Calu3 (cell line): ENCODE data around the gene SRCIN1. TPM values are rescaled to one million over a fixed set of nuclear protein-coding genes. Genes with fewer than 3 reads are reported as not detected.

Source experiments
- BruUV-seq: library from RNA; stranded (reverse); fragments of 400-500 nt; replicated peaks from 2 replicates; lab custom pipeline; 2021; lab: Mats Ljungman, UMichigan
- CTCF ChIA-PET: fragments of 300-600 bp; sonication (Branson Sonifier 250); formaldehyde crosslinking; loops from one replicate; lab custom pipeline; 2022; ENCODE audit warnings: antibody characterized with exemption; lab: Charles Lee
- DNase-seq: peaks from one replicate; pipeline ENCODE4 v3.0.0; 2022
- H3K27ac Mint-ChIP-seq: one replicate; pipeline ENCODE4 v1.8.0; 2022; ENCODE audit warnings: mixed read lengths; ENCODE audit not compliant: unreplicated experiment
- H3K27me3 Mint-ChIP-seq: one replicate; pipeline ENCODE4 v1.8.0; 2022; ENCODE audit warnings: mixed read lengths; ENCODE audit not compliant: unreplicated experiment
- H3K36me3 Mint-ChIP-seq: one replicate; pipeline ENCODE4 v1.8.0; 2022; ENCODE audit warnings: mild to moderate bottlenecking, moderate library complexity, mixed read lengths; ENCODE audit not compliant: insufficient read depth, unreplicated experiment
- H3K4me1 Mint-ChIP-seq: one replicate; pipeline ENCODE4 v1.8.0; 2022; ENCODE audit warnings: mild to moderate bottlenecking, low read depth, mixed read lengths; ENCODE audit not compliant: unreplicated experiment
- H3K4me3 Mint-ChIP-seq: one replicate; pipeline ENCODE4 v1.8.0; 2022; ENCODE audit warnings: mild to moderate bottlenecking, low read depth, moderate library complexity, mixed read lengths; ENCODE audit not compliant: unreplicated experiment
- H3K9me3 Mint-ChIP-seq: one replicate; pipeline ENCODE4 v1.8.0; 2022; ENCODE audit warnings: low read depth, mixed read lengths; ENCODE audit not compliant: unreplicated experiment
- intact Hi-C: fragments of 100-400 bp; cut with micrococcal nuclease; formaldehyde crosslinking; loops from one replicate; pipeline ENCODE4 v1.10.0; 2022; ENCODE audit not compliant: unreplicated experiment
- total RNA-seq: library from RNA; stranded (reverse); gene quantifications from 2 replicates; pipeline ENCODE4 v1.2.3, GENCODE V29; 2022
- TF ChIP-seq, protein P1 (sequence below): fragments of 200-600 bp; IDR thresholded peaks from one replicate; pipeline ENCODE4 v1.8.0; 2022; ENCODE audit warnings: antibody characterized with exemption; ENCODE audit not compliant: unreplicated experiment

Gene SRCIN1
- total RNA-seq, 1 experiment from 2014 or later, result 46.7 TPM

DNA sequence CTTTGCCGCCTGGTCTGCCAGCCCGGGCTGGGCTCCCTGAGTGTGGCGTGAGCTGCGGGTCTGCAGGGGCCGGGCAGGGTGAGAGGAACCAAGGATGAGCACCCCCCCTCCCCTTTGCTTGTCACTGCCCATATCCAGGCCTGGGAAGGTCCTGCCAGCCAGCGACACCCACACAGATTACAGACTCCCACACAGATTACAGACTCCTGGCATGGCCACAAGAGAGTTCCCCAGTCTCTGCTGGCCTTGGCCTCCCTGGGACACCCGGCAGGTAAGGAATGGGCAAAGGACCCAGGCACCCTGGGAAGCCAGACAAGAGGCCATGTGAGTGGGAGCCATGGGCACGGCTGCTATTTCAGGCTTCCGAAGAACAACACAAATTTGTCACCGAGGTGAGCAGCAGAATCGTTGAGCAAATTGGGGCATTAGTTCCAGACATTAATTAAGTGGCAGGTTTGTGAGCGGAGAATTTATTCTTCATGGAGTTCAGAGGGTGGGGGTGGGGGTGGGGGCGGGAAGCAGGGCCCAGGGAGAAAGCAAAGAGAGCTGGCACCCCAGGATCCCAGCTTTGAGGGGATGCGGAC is 41.4 kb downstream of the SRCIN1 start:
- TF ChIP-seq, protein P1, sequence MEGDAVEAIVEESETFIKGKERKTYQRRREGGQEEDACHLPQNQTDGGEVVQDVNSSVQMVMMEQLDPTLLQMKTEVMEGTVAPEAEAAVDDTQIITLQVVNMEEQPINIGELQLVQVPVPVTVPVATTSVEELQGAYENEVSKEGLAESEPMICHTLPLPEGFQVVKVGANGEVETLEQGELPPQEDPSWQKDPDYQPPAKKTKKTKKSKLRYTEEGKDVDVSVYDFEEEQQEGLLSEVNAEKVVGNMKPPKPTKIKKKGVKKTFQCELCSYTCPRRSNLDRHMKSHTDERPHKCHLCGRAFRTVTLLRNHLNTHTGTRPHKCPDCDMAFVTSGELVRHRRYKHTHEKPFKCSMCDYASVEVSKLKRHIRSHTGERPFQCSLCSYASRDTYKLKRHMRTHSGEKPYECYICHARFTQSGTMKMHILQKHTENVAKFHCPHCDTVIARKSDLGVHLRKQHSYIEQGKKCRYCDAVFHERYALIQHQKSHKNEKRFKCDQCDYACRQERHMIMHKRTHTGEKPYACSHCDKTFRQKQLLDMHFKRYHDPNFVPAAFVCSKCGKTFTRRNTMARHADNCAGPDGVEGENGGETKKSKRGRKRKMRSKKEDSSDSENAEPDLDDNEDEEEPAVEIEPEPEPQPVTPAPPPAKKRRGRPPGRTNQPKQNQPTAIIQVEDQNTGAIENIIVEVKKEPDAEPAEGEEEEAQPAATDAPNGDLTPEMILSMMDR, result no peak
- H3K4me3 Mint-ChIP-seq, result no peak overlapping the region
- BruUV-seq, result no TSS peak
- intact Hi-C loops, result no loop called here
- CTCF ChIA-PET, result interaction anchor here (0.7 to 2.0 kb wide), 6 partner anchors 15 to 99 kb away, joined by 3 to 8 read pairs (median 6); no protein-coding TSS in a partner anchor
- no peak overlapping the region for H3K27ac Mint-ChIP-seq
- peaks cover 13% of the 10 kb centered on the region for H3K4me1 Mint-ChIP-seq
- H3K9me3 Mint-ChIP-seq, result no peaks in the 10 kb centered on the region
- no peak for DNase-seq
- H3K36me3 Mint-ChIP-seq, result peaks cover 10% of the 10 kb centered on the region
- peaks cover 72% of the 10 kb centered on the region for H3K27me3 Mint-ChIP-seq

DNA sequence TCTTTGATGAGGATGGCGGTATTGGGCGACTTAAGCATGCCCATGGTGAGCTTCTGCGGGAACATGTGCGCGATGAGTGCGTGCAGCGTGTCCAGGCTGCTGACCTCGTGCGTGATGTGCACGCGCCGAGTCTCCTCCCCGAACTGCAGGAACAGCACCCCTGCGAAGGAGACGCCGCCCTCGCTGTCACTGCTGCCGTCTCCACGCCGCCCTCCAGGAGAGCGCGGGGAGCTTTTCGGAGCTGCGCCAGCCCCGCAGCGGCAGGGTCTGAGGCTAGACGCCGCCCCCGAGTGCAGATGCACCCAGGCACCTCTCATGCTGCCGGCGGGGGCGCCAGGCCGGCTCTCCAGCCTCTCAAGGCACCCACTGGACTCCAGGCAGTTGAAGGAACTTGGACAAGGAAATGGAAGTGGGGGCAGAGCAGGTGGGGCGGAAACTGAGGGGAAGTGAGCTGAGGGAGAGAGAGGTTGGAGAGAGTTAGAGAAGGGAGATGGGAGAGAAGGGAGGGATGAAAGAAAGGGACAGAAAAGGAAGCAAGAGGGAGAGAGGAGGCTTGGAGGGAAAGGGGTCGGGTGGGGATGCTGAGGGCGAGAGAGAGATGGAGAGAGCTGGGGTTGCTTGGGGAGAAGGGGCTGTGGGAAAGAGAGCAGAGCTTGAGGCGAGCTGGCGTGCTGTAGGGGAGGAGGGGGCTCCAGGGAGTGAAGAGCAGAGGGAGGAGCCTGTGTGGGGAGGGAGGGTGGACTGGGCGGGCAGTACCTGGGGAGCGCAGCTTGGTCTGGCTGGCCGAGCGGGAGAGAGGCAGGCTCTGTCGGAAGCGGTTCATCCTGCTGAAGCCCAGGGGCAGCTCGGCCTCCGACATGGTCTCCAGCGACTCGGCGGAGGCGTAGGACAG is 42.1 kb downstream of the SRCIN1 start:
- BruUV-seq, result no TSS peak
- CTCF ChIA-PET, result interaction anchor here (0.6 to 2.0 kb wide), 8 partner anchors 16 to 1508 kb away, joined by 3 to 8 read pairs (median 5); no protein-coding TSS in a partner anchor

DNA sequence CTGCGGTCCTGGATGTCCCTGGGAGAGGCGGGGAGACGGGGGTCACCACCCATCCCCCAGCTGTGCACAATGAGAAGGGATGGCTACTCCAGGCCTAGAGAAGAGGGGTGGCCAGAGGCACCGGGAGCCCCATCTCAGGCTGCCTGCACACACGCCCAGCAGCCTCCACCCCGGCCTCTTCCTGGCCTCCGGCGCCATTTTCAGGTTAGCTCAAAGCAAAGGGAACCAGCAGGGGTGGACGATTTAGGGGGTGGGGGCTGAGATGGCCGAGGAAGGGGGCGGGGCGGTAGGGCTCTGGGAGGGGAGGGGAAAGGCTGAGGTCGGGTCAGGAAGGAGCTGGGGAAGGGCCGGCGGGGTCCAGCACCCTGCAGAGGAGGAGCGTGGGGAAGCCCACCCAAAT is 42.8 kb downstream of the SRCIN1 start:
- H3K27ac Mint-ChIP-seq, result no peak overlapping the region
- intact Hi-C loops, result no loop called here
- CTCF ChIA-PET, result interaction anchor here (0.6 to 1.5 kb wide), 4 partner anchors 18 to 225 kb away, joined by 3 to 7 read pairs (median 4); no protein-coding TSS in a partner anchor

More for the DNA sequence above, 42.1 kb downstream of the SRCIN1 start:
- no peak overlapping the region for H3K4me3 Mint-ChIP-seq
- intact Hi-C loops, result no loop called here
- TF ChIP-seq, protein P1, result no peak
- no peaks in the 10 kb centered on the region for H3K9me3 Mint-ChIP-seq
- peaks cover 65% of the 10 kb centered on the region for H3K27me3 Mint-ChIP-seq
- H3K27ac Mint-ChIP-seq, result no peak overlapping the region
- H3K36me3 Mint-ChIP-seq, result peaks cover 17% of the 10 kb centered on the region
- H3K4me1 Mint-ChIP-seq, result peaks cover 20% of the 10 kb centered on the region
- no peak for DNase-seq

DNA sequence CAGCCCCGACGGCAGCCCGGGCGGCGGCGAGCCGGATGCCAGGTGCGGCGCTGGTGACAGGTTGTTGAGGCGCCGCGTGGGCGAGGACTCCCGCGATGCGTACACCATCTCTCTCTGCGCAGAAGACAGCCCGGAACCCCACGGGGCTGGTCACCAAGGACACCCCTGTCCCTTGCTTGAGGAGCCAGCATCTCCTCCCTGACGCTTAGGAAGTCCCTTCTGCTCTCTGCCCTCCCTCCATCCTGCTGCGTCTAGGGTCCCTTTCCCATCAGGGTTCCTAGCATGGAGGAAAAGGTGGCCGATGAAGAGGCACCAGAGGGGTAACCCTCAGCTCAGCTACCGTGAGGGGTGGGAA is 43.6 kb downstream of the SRCIN1 start:
- no TSS peak for BruUV-seq
- no peak for DNase-seq
- no peak overlapping the region for H3K4me3 Mint-ChIP-seq
- peaks cover 33% of the 10 kb centered on the region for H3K4me1 Mint-ChIP-seq
- peaks cover 28% of the 10 kb centered on the region for H3K36me3 Mint-ChIP-seq
- H3K27me3 Mint-ChIP-seq, result peaks cover 51% of the 10 kb centered on the region
- CTCF ChIA-PET, result interaction anchor here (0.6 kb wide), 1 partner anchor 226 kb away, joined by 4 read pairs; no protein-coding TSS in a partner anchor
- no peak overlapping the region for H3K27ac Mint-ChIP-seq
- H3K9me3 Mint-ChIP-seq, result no peaks in the 10 kb centered on the region
- intact Hi-C loops, result no loop called here
- TF ChIP-seq, protein P1, result no peak

More for the DNA sequence above, 42.8 kb downstream of the SRCIN1 start:
- Mint-ChIP-seq H3K4me1 (peaks cover 27% of the 10 kb centered on the region), H3K9me3 (no peaks in the 10 kb centered on the region), H3K4me3 (no peak overlapping the region), H3K27me3 (peaks cover 58% of the 10 kb centered on the region), H3K36me3 (peaks cover 24% of the 10 kb centered on the region)
- TF ChIP-seq, protein P1, result no peak
- BruUV-seq, result no TSS peak
- DNase-seq, result no peak
